Fibroblast of peridontal ligament (primary cell): Measurements from ENCODE around the gene TCF4.
A peak's percentile ranks its signal among the peaks of the same experiment; 100 is the strongest.

Experiments
- DNase-seq: peaks from one replicate; pipeline ENCODE4 v3.0.0-alpha.2; 2010; ENCODE audit errors: extremely low read depth

Gene TCF4

GRCh38 chr18:55504808-55505207 is 83.2 kb downstream of the TCF4 start:
- no peak for DNase-seq

- DNase-seq, result no peak
Observed at GRCh38 chr18:55503167-55503820, 84.7 kb downstream of the TCF4 start.

GRCh38 chr18:55501982-55502710 is 85.8 kb downstream of the TCF4 start:
- DNase-seq, result no peak

- DNase-seq, result no peak
Observed at GRCh38 chr18:55501579-55501978, 86.4 kb downstream of the TCF4 start.

GRCh38 chr18:55500316-55501086 is 87.5 kb downstream of the TCF4 start:
- DNase-seq, result peak; percentile 71

- no peak for DNase-seq
Observed at GRCh38 chr18:55499526-55499925, 88.5 kb downstream of the TCF4 start.

GRCh38 chr18:55497825-55498403 is 90.1 kb downstream of the TCF4 start:
- no peak for DNase-seq

GRCh38 chr18:55494899-55495298 is 93.1 kb downstream of the TCF4 start:
- DNase-seq, result peak; percentile 37

- no peak for DNase-seq
Observed at GRCh38 chr18:55494441-55494840, 93.6 kb downstream of the TCF4 start.

- no peak for DNase-seq
Observed at GRCh38 chr18:55491616-55492015, 96.4 kb downstream of the TCF4 start.

- no peak for DNase-seq
Observed at GRCh38 chr18:55489034-55489986, 98.7 kb downstream of the TCF4 start.

GRCh38 chr18:55488473-55488872 is 99.5 kb downstream of the TCF4 start:
- DNase-seq, result no peak

- no peak for DNase-seq
Observed at GRCh38 chr18:55487997-55488396, 100.0 kb downstream of the TCF4 start.

GRCh38 chr18:55486936-55487335 is 101.1 kb downstream of the TCF4 start:
- no peak for DNase-seq

GRCh38 chr18:55485666-55486065 is 102.3 kb downstream of the TCF4 start:
- DNase-seq, result peak; percentile 60

GRCh38 chr18:55484773-55485172 is 103.2 kb downstream of the TCF4 start:
- DNase-seq, result no peak

GRCh38 chr18:55483266-55483871 is 104.6 kb downstream of the TCF4 start:
- DNase-seq, result no peak

GRCh38 chr18:55479656-55480420 is 108.2 kb downstream of the TCF4 start:
- peak; percentile 14 for DNase-seq

- peak; percentile 63 for DNase-seq
Observed at GRCh38 chr18:55477860-55478581, 110.0 kb downstream of the TCF4 start.
